ENCODE results near the gene NBPF3.
"Not testable (repeated sequence)": the region's sequence is repeated elsewhere in the genome, so short reads cannot be mapped to it uniquely, and the experiment has no call there.

NBPF3 gene

GRCh38 chr1:21496063-21496462, 56.1 kb downstream of the NBPF3 start:
- DNase-seq = no peak

- DNase-seq = no peak
These were observed 56.9 kb downstream of the NBPF3 start for GRCh38 chr1:21496886-21497285.

- no peak for DNase-seq
These were observed 57.6 kb downstream of the NBPF3 start for GRCh38 chr1:21497466-21498061.

GRCh38 chr1:21499283-21499950, 59.5 kb downstream of the NBPF3 start:
- DNase-seq = no peak

- DNase-seq = no peak
These were observed 63.9 kb downstream of the NBPF3 start for GRCh38 chr1:21503706-21504377.

- DNase-seq = no peak
These were observed 66.9 kb downstream of the NBPF3 start for GRCh38 chr1:21506804-21507203.

GRCh38 chr1:21507511-21508270, 67.8 kb downstream of the NBPF3 start:
- DNase-seq = no peak

GRCh38 chr1:21508580-21509350, 68.8 kb downstream of the NBPF3 start:
- DNase-seq = no peak

GRCh38 chr1:21509351-21510112, 69.6 kb downstream of the NBPF3 start, which contains the start of gene ALPL:
TSS of gene ALPL (plus strand) at chr1:21509423. CDS start at chr1:21554082, 44,659 bp downstream.
- no peak for DNase-seq

GRCh38 chr1:21510113-21510493, 70.2 kb downstream of the NBPF3 start:
- DNase-seq = no peak

GRCh38 chr1:21510885-21511578, 71.1 kb downstream of the NBPF3 start:
- DNase-seq = no peak

GRCh38 chr1:21511579-21512522, 71.9 kb downstream of the NBPF3 start:
- no peak for DNase-seq

- no peak for DNase-seq
These were observed 74.3 kb downstream of the NBPF3 start for GRCh38 chr1:21514245-21514644.

GRCh38 chr1:21517161-21517589, 77.2 kb downstream of the NBPF3 start:
- no peak for DNase-seq

- no peak for DNase-seq
These were observed 77.9 kb downstream of the NBPF3 start for GRCh38 chr1:21517660-21518480.

GRCh38 chr1:21518774-21519455, 79.0 kb downstream of the NBPF3 start:
- no peak for DNase-seq

GRCh38 chr1:21519486-21520070, 79.6 kb downstream of the NBPF3 start:
- not testable (repeated sequence) for DNase-seq
